ENCODE data around the gene EBF4. TPM values are rescaled to one million over a fixed set of nuclear protein-coding genes. Genes with fewer than 3 reads are reported as not detected.

EBF4 gene
- total RNA-seq, 1 experiment from 2014 or later: 11.4 TPM

- Histone ChIP-seq H3K27ac (ENCODE audit: low read depth, low read length) (no peak overlapping the region), H3K4me3 (replicated peaks in 1 of 2; ENCODE audit: low read depth in 1 of 2, low read length in 2 of 2) (no peak overlapping the region), H3K79me2 (ENCODE audit: insufficient read depth, low read length) (no peaks in the 10 kb centered on the region), H3K9ac (ENCODE audit: low read length) (no peak overlapping the region), H3K4me2 (ENCODE audit: low read length) (no peak overlapping the region), H3K36me3 (ENCODE audit: control insufficient read depth in 1 of 2, insufficient read depth in 2 of 2, low read length in 2 of 2) (no peaks in the 10 kb centered on the region), H4K20me1 (ENCODE audit: insufficient read depth) (no peaks in the 10 kb centered on the region), H2AFZ (ENCODE audit: low read depth, low read length, poor library complexity, severe bottlenecking) (no peak overlapping the region), H3K9me3 (ENCODE audit: control insufficient read depth in 1 of 2, insufficient read depth in 1 of 2, low read depth in 1 of 2, low read length in 2 of 2) (no peaks in the 10 kb centered on the region), H3K27me3 (ENCODE audit: insufficient read depth, low read length) (no peaks in the 10 kb centered on the region), H3K9me2 (ENCODE audit: insufficient read depth) (no peaks in the 10 kb centered on the region), H3K4me1 (ENCODE audit: control insufficient read depth in 1 of 2, insufficient read depth in 2 of 2, low read length in 2 of 2) (peaks cover 0 to 9% of the 10 kb centered on the region in 2 experiments; a peak in 2 of 4 replicates)
- ChIA-PET RAD21 (ENCODE audit: low non-redundant PET in 1 of 2, low total read pairs in 2 of 2, uncharacterized antibody in 2 of 2, unreplicated experiment in 2 of 2) (no interaction called here), POLR2A (no interaction called here), CTCF (interaction anchor here (1.1 kb wide), 1 partner anchor 243 kb away, joined by 3 read pairs; no protein-coding TSS in a partner anchor)
- intact Hi-C loops (cut with micrococcal nuclease): no loop called here
- DNase-seq (ENCODE audit: low read depth, low spot score): no peak
- no TSS peak for BruUV-seq (replicated peaks)
- no peak for ATAC-seq
- TF ChIP-seq EZH2phosphoT487 (IDR thresholded peaks at IDR 0.05; ENCODE audit: borderline replicate concordance) (no peak), YY1 (IDR thresholded peaks at IDR 0.05; ENCODE audit: extremely low read depth, insufficient replicate concordance, low read depth, low read length) (no peak), SIN3A (IDR thresholded peaks at IDR 0.05; ENCODE audit: low read depth) (no peak), SP1 (IDR thresholded peaks at IDR 0.05; ENCODE audit: low read depth) (no peak)
- TF ChIP-seq, protein P1, sequence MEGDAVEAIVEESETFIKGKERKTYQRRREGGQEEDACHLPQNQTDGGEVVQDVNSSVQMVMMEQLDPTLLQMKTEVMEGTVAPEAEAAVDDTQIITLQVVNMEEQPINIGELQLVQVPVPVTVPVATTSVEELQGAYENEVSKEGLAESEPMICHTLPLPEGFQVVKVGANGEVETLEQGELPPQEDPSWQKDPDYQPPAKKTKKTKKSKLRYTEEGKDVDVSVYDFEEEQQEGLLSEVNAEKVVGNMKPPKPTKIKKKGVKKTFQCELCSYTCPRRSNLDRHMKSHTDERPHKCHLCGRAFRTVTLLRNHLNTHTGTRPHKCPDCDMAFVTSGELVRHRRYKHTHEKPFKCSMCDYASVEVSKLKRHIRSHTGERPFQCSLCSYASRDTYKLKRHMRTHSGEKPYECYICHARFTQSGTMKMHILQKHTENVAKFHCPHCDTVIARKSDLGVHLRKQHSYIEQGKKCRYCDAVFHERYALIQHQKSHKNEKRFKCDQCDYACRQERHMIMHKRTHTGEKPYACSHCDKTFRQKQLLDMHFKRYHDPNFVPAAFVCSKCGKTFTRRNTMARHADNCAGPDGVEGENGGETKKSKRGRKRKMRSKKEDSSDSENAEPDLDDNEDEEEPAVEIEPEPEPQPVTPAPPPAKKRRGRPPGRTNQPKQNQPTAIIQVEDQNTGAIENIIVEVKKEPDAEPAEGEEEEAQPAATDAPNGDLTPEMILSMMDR (IDR thresholded peaks at IDR 0.05 in 2 of 3, conservative IDR thresholded peaks at IDR 0.05 in 1 of 3; ENCODE audit: borderline replicate concordance in 1 of 3, insufficient read depth in 1 of 3, low read depth in 2 of 3, low read length in 2 of 3): no peak
Measured at GRCh38 chr20:2757969-2758368, 65.4 kb downstream of the EBF4 start.

- Histone ChIP-seq H3K27ac (ENCODE audit: low read depth, low read length) (no peak overlapping the region), H3K4me1 (ENCODE audit: control insufficient read depth in 1 of 2, insufficient read depth in 2 of 2, low read length in 2 of 2) (peaks cover 0 to 6% of the 10 kb centered on the region in 2 experiments; a peak in 2 of 4 replicates), H3K4me3 (replicated peaks in 1 of 2; ENCODE audit: low read depth in 1 of 2, low read length in 2 of 2) (no peak overlapping the region), H2AFZ (ENCODE audit: low read depth, low read length, poor library complexity, severe bottlenecking) (no peak overlapping the region), H3K36me3 (ENCODE audit: control insufficient read depth in 1 of 2, insufficient read depth in 2 of 2, low read length in 2 of 2) (no peaks in the 10 kb centered on the region), H3K79me2 (ENCODE audit: insufficient read depth, low read length) (no peaks in the 10 kb centered on the region), H4K20me1 (ENCODE audit: insufficient read depth) (no peaks in the 10 kb centered on the region), H3K9me3 (ENCODE audit: control insufficient read depth in 1 of 2, insufficient read depth in 1 of 2, low read depth in 1 of 2, low read length in 2 of 2) (no peaks in the 10 kb centered on the region), H3K9ac (ENCODE audit: low read length) (no peak overlapping the region), H3K9me2 (ENCODE audit: insufficient read depth) (no peaks in the 10 kb centered on the region), H3K4me2 (ENCODE audit: low read length) (no peak overlapping the region), H3K27me3 (ENCODE audit: insufficient read depth, low read length) (no peaks in the 10 kb centered on the region)
- RAD21 ChIA-PET (ENCODE audit: low non-redundant PET in 1 of 2, low total read pairs in 2 of 2, uncharacterized antibody in 2 of 2, unreplicated experiment in 2 of 2): no interaction called here
- ATAC-seq (no peak), DNase-seq (ENCODE audit: low read depth, low spot score) (no peak)
- intact Hi-C loops (cut with micrococcal nuclease): no loop called here
- TF ChIP-seq POLR2A (IDR thresholded peaks at IDR 0.05; ENCODE audit: borderline replicate concordance, extremely low read depth, insufficient read depth, insufficient read length) (no peak), POLR2AphosphoS5 (IDR thresholded peaks at IDR 0.05; ENCODE audit: low read depth, low read length) (no peak), EGR1 (IDR thresholded peaks at IDR 0.05; ENCODE audit: low read depth) (no peak), YY1 (IDR thresholded peaks at IDR 0.05; ENCODE audit: extremely low read depth, insufficient replicate concordance, low read depth, low read length) (no peak), EZH2phosphoT487 (IDR thresholded peaks at IDR 0.05; ENCODE audit: borderline replicate concordance) (no peak), SIN3A (IDR thresholded peaks at IDR 0.05; ENCODE audit: low read depth) (no peak), SP1 (IDR thresholded peaks at IDR 0.05; ENCODE audit: low read depth) (no peak), ZFX (IDR thresholded peaks at IDR 0.05) (no peak), CEBPB (IDR thresholded peaks at IDR 0.05; ENCODE audit: low read depth) (no peak), ZNF274 (IDR thresholded peaks at IDR 0.05; ENCODE audit: low read depth, low read length) (no peak), FOSL1 (IDR thresholded peaks at IDR 0.05; ENCODE audit: low read depth) (no peak), CBX3 (IDR thresholded peaks at IDR 0.05; ENCODE audit: low read depth) (no peak), RAD21 (IDR thresholded peaks at IDR 0.05; ENCODE audit: low read depth) (no peak), JUND (IDR thresholded peaks at IDR 0.05) (no peak), SRF (IDR thresholded peaks at IDR 0.05; ENCODE audit: low read depth) (no peak), TCF7L2 (IDR thresholded peaks at IDR 0.05; ENCODE audit: borderline replicate concordance, extremely low read depth, insufficient read depth, insufficient read length) (no peak)
- TF ChIP-seq, protein P2, sequence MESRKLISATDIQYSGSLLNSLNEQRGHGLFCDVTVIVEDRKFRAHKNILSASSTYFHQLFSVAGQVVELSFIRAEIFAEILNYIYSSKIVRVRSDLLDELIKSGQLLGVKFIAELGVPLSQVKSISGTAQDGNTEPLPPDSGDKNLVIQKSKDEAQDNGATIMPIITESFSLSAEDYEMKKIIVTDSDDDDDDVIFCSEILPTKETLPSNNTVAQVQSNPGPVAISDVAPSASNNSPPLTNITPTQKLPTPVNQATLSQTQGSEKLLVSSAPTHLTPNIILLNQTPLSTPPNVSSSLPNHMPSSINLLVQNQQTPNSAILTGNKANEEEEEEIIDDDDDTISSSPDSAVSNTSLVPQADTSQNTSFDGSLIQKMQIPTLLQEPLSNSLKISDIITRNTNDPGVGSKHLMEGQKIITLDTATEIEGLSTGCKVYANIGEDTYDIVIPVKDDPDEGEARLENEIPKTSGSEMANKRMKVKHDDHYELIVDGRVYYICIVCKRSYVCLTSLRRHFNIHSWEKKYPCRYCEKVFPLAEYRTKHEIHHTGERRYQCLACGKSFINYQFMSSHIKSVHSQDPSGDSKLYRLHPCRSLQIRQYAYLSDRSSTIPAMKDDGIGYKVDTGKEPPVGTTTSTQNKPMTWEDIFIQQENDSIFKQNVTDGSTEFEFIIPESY (IDR thresholded peaks at IDR 0.05; ENCODE audit: extremely low read depth, insufficient replicate concordance, low read length): no peak
- TF ChIP-seq, protein P3, sequence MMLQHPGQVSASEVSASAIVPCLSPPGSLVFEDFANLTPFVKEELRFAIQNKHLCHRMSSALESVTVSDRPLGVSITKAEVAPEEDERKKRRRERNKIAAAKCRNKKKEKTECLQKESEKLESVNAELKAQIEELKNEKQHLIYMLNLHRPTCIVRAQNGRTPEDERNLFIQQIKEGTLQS (IDR thresholded peaks at IDR 0.05): no peak
- CTCF ChIA-PET: no interaction called here
- POLR2A ChIA-PET: no interaction called here
- no TSS peak for BruUV-seq (replicated peaks)
Measured at GRCh38 chr20:2759143-2759542, 66.6 kb downstream of the EBF4 start.
